ENCODE results near the gene NENF. TPM values are rescaled to one million over a fixed set of nuclear protein-coding genes. Genes with fewer than 3 reads are reported as not detected.

Gene NENF
- total and polyA plus RNA-seq, 2 donors (not counting 1 experiment from before 2014, with no cell fraction given) = 33.3 to 58.1 TPM

DNA sequence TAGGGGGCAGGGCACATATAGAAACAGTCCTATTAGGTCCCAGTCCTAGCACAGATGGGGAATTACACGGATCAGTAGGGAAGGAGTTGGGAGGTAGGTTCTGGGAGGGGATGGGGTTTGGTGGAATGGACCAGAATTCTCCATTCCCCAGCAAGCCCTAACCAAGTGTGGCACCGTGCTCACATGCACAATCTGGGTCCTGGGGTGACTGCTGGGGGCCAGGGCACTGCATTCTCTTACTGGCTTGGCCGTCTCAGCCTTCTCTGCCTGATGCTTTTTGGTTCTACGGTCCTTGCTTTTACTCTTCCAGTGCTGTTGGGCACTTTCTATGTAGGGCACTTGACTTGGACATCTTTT lies 53.9 kb downstream of the NENF start:
- H3K27me3 ChIP-seq (ENCODE audit: control insufficient read depth, insufficient read depth, low read length) = peaks cover 4% of the 10 kb centered on the region
- TF ChIP-seq, protein P1, sequence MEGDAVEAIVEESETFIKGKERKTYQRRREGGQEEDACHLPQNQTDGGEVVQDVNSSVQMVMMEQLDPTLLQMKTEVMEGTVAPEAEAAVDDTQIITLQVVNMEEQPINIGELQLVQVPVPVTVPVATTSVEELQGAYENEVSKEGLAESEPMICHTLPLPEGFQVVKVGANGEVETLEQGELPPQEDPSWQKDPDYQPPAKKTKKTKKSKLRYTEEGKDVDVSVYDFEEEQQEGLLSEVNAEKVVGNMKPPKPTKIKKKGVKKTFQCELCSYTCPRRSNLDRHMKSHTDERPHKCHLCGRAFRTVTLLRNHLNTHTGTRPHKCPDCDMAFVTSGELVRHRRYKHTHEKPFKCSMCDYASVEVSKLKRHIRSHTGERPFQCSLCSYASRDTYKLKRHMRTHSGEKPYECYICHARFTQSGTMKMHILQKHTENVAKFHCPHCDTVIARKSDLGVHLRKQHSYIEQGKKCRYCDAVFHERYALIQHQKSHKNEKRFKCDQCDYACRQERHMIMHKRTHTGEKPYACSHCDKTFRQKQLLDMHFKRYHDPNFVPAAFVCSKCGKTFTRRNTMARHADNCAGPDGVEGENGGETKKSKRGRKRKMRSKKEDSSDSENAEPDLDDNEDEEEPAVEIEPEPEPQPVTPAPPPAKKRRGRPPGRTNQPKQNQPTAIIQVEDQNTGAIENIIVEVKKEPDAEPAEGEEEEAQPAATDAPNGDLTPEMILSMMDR (conservative IDR thresholded peaks at IDR 0.05 in 1 of 2, IDR thresholded peaks at IDR 0.05 in 1 of 2; ENCODE audit: low read depth in 1 of 2, low read length in 2 of 2) = no peak
- no peak for TF ChIP-seq EZH2 (IDR thresholded peaks at IDR 0.05; ENCODE audit: low read length, missing control alignments)
- no peak for DNase-seq (ENCODE audit: low read depth in 2 of 2)
- H3K9ac ChIP-seq (ENCODE audit: insufficient read depth, low read length) = no peak overlapping the region
- H3K27ac ChIP-seq (ENCODE audit: insufficient read depth, low read length) = no peak overlapping the region
- H3K36me3 ChIP-seq (ENCODE audit: control insufficient read depth, insufficient read depth, low read length) = no peaks in the 10 kb centered on the region
- H3K4me3 ChIP-seq (replicated peaks in 1 of 4; ENCODE audit: control extremely low read depth in 1 of 4, insufficient read depth in 1 of 4, low read depth in 3 of 4, low read length in 4 of 4) = no peak overlapping the region
- no peak overlapping the region for H3K4me2 ChIP-seq (ENCODE audit: extremely low read depth, insufficient read depth, low read length)
- H4K20me1 ChIP-seq (ENCODE audit: control insufficient read depth, extremely low read depth, insufficient read depth, low read length) = no peaks in the 10 kb centered on the region
- no peaks in the 10 kb centered on the region for H3K79me2 ChIP-seq (ENCODE audit: control insufficient read depth, insufficient read depth, low read length)
- no peaks in the 10 kb centered on the region for H3K9me3 ChIP-seq (ENCODE audit: control insufficient read depth, insufficient read depth, low read depth, low read length)
- H3K4me1 ChIP-seq (ENCODE audit: control insufficient read depth, extremely low read depth, insufficient read depth, low read length) = peaks cover 2% of the 10 kb centered on the region
- no peak overlapping the region for H2AFZ ChIP-seq (ENCODE audit: low read length)

DNA sequence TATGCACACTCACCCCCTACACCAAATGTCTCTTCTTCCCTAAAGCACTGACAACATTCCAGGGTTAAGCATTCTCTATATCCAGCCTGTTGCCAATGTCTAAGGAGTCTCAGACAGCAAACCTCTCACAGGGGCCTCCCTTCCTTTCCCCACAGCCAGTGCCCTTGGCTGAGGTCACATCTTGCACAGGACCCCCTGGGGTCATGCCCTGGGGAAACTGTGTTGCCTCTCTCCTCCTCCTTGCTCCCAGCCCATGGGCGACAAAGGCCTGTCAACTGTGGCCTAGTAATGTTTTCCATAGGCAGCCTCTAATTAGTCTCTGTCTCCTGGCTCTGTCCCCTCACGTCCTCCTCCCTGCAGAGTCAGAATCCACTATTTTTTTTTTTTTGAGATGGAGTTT lies 54.6 kb downstream of the NENF start:
- no peak overlapping the region for H3K27ac ChIP-seq (ENCODE audit: insufficient read depth, low read length)
- H3K27me3 ChIP-seq (ENCODE audit: control insufficient read depth, insufficient read depth, low read length) = peaks cover 4% of the 10 kb centered on the region
- no peaks in the 10 kb centered on the region for H3K9me3 ChIP-seq (ENCODE audit: control insufficient read depth, insufficient read depth, low read depth, low read length)
- no peak overlapping the region for H3K4me2 ChIP-seq (ENCODE audit: extremely low read depth, insufficient read depth, low read length)
- H3K4me1 ChIP-seq (ENCODE audit: control insufficient read depth, extremely low read depth, insufficient read depth, low read length) = peaks cover 2% of the 10 kb centered on the region
- H3K36me3 ChIP-seq (ENCODE audit: control insufficient read depth, insufficient read depth, low read length) = no peaks in the 10 kb centered on the region
- H3K4me3 ChIP-seq (replicated peaks in 1 of 4; ENCODE audit: control extremely low read depth in 1 of 4, insufficient read depth in 1 of 4, low read depth in 3 of 4, low read length in 4 of 4) = no peak overlapping the region
- DNase-seq (ENCODE audit: low read depth in 2 of 2) = no peak
- TF ChIP-seq EZH2 (IDR thresholded peaks at IDR 0.05; ENCODE audit: low read length, missing control alignments) = no peak
- TF ChIP-seq, protein P1 (conservative IDR thresholded peaks at IDR 0.05 in 1 of 2, IDR thresholded peaks at IDR 0.05 in 1 of 2; ENCODE audit: low read depth in 1 of 2, low read length in 2 of 2) = no peak
- no peak overlapping the region for H2AFZ ChIP-seq (ENCODE audit: low read length)
- H4K20me1 ChIP-seq (ENCODE audit: control insufficient read depth, extremely low read depth, insufficient read depth, low read length) = no peaks in the 10 kb centered on the region
- no peaks in the 10 kb centered on the region for H3K79me2 ChIP-seq (ENCODE audit: control insufficient read depth, insufficient read depth, low read length)
- no peak overlapping the region for H3K9ac ChIP-seq (ENCODE audit: insufficient read depth, low read length)

DNA sequence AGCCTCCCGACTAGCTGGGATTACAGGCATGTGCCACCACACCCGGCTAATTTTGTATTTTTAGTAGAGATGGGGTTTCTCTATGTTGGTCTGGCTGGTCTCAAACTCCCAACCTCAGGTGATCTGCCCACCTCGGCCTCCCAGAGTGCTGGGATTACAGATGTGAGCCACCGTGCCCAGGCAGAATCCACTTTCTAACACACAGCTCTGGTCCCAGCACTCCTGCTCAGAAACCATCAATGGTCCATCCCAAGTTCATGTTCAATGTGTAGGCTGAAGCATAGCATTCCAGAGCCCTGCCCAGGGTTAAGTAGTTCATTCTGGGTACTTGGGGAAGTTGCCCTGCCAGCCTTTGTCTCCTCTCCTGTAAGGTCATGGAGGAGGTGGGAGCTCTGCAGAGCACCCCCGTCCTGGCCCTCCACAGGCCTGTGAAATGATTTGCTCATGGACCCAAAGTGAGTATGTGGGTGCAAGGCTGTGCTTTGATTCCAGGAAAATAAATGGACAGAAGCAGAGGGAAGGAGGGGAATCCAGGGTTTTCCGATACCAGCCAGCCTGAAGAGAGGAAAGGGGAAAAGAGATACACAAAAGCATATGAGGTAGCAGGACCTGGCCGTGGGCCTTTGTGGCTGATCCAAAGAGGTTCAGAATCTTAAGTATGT lies 55.2 kb downstream of the NENF start:
- no peak for DNase-seq (ENCODE audit: low read depth in 2 of 2)
- no peak for TF ChIP-seq EZH2 (IDR thresholded peaks at IDR 0.05; ENCODE audit: low read length, missing control alignments)
- TF ChIP-seq, protein P1 (conservative IDR thresholded peaks at IDR 0.05 in 1 of 2, IDR thresholded peaks at IDR 0.05 in 1 of 2; ENCODE audit: low read depth in 1 of 2, low read length in 2 of 2) = no peak
- peaks cover 4% of the 10 kb centered on the region for H3K27me3 ChIP-seq (ENCODE audit: control insufficient read depth, insufficient read depth, low read length)
- no peak overlapping the region for H2AFZ ChIP-seq (ENCODE audit: low read length)
- no peak overlapping the region for H3K4me2 ChIP-seq (ENCODE audit: extremely low read depth, insufficient read depth, low read length)
- peaks cover 2% of the 10 kb centered on the region for H3K4me1 ChIP-seq (ENCODE audit: control insufficient read depth, extremely low read depth, insufficient read depth, low read length)
- no peak overlapping the region for H3K9ac ChIP-seq (ENCODE audit: insufficient read depth, low read length)
- no peak overlapping the region for H3K27ac ChIP-seq (ENCODE audit: insufficient read depth, low read length)
- H4K20me1 ChIP-seq (ENCODE audit: control insufficient read depth, extremely low read depth, insufficient read depth, low read length) = no peaks in the 10 kb centered on the region
- H3K36me3 ChIP-seq (ENCODE audit: control insufficient read depth, insufficient read depth, low read length) = no peaks in the 10 kb centered on the region
- H3K4me3 ChIP-seq (replicated peaks in 1 of 4; ENCODE audit: control extremely low read depth in 1 of 4, insufficient read depth in 1 of 4, low read depth in 3 of 4, low read length in 4 of 4) = no peak overlapping the region
- H3K79me2 ChIP-seq (ENCODE audit: control insufficient read depth, insufficient read depth, low read length) = no peaks in the 10 kb centered on the region
- no peaks in the 10 kb centered on the region for H3K9me3 ChIP-seq (ENCODE audit: control insufficient read depth, insufficient read depth, low read depth, low read length)
